Peyer's patch (tissue), 4 donors: ENCODE results near the gene UQCR11. TPM values are rescaled to one million over a fixed set of nuclear protein-coding genes. Genes with fewer than 3 reads are reported as not detected.

Experiments
- DNase-seq, 3 donors: peaks; one replicate each; pipeline ENCODE4 v3.0.0-alpha.2; 2017 to 2019
- H3K27ac ChIP-seq, 4 donors: fragments of 200-600 bp; sonication (generic); one replicate each; pipeline ENCODE4 v1.5.1; 2016 to 2019
- H3K27me3 ChIP-seq, 2 donors: fragments of 200-600 bp; sonication (generic); one replicate each; pipeline ENCODE4 v1.5.1; 2019
- H3K36me3 ChIP-seq, 3 donors: fragments of 200-600 bp; sonication (generic); one replicate each; pipeline ENCODE4 v1.5.1; 2016 to 2019
- H3K4me1 ChIP-seq, 4 donors: fragments of 200-600 bp; sonication (generic); one replicate each; pipeline ENCODE4 v1.5.1; 2016 to 2019
- H3K4me3 ChIP-seq, 4 donors: fragments of 200-600 bp; sonication (generic); 1 replicate in 3 of 4; 2 replicates in 1 of 4; pipeline ENCODE4 v1.5.1; 2016 to 2019; ENCODE audit warnings: mild to moderate bottlenecking in 1 of 4
- H3K9me3 ChIP-seq, 4 donors: fragments of 200-600 bp; sonication (generic); one replicate each; pipeline ENCODE4 v1.5.1; 2016 to 2019; ENCODE audit warnings: mild to moderate bottlenecking in 1 of 4
- CTCF ChIP-seq, 6 experiments: fragments of 450-650 bp in 4 of 6; fragments of 200-600 bp in 2 of 6; sonication (generic) in 1 of 6; IDR thresholded peaks; one replicate each; pipeline ENCODE4 v1.5.1; 2017 to 2019; ENCODE audit warnings: antibody characterized with exemption in 6 of 6, mild to moderate bottlenecking in 3 of 6, moderate library complexity in 1 of 6
- POLR2A ChIP-seq, 2 donors: fragments of 450-650 bp; IDR thresholded peaks; one replicate each; pipeline ENCODE4 v1.5.1; 2017; ENCODE audit warnings: antibody characterized with exemption in 2 of 2, mild to moderate bottlenecking in 2 of 2, moderate library complexity in 2 of 2
- total RNA-seq, 4 donors: library from RNA; depleted of rRNA; stranded (reverse); fragments of >200 nt; gene quantifications; one replicate each; pipeline ENCODE4 v1.1.0, GENCODE V29; 2016

UQCR11 gene
- total RNA-seq, 4 donors from 2014 or later = 59.8 to 122 (median 94.3) TPM

GRCh38 chr19:1609103-1609396 is 3.8 kb upstream of the UQCR11 start:
- no peaks in the 10 kb centered on the region for H3K27me3 ChIP-seq
- TF ChIP-seq CTCF (IDR thresholded peaks at IDR 0.05) (no peak), POLR2A (IDR thresholded peaks at IDR 0.05) (no peak)
- peak in 2 of 3 donors; percentile 63 to 77 for DNase-seq
- no peaks in the 10 kb centered on the region for H3K9me3 ChIP-seq
- H3K4me1 ChIP-seq = peaks cover 0 to 22% (median 16%) of the 10 kb centered on the region in 4 donors
- H3K4me3 ChIP-seq = peak overlapping the region in 3 of 4 donors; percentile 9 to 27 (median 20)
- H3K36me3 ChIP-seq = peaks cover 0 to 47% (median 0%) of the 10 kb centered on the region in 3 donors
- peak overlapping the region in 2 of 4 donors; percentile 55 to 64 for H3K27ac ChIP-seq

- Histone ChIP-seq H3K4me3 (peak overlapping the region in 3 of 4 donors; percentile 9 to 27 (median 20)), H3K36me3 (peaks cover 0 to 41% (median 0%) of the 10 kb centered on the region in 3 donors), H3K9me3 (no peaks in the 10 kb centered on the region), H3K27me3 (no peaks in the 10 kb centered on the region), H3K4me1 (peaks cover 0 to 24% (median 21%) of the 10 kb centered on the region in 4 donors), H3K27ac (peak overlapping the region in 2 of 4 donors; percentile 55 to 64)
- TF ChIP-seq POLR2A (IDR thresholded peaks at IDR 0.05) (no peak), CTCF (IDR thresholded peaks at IDR 0.05) (no peak)
- peak in 2 of 3 donors; percentile 44 to 59 for DNase-seq
These were observed 3.3 kb upstream of the UQCR11 start for GRCh38 chr19:1608359-1609102.

- no peak for DNase-seq
- Histone ChIP-seq H3K27me3 (no peaks in the 10 kb centered on the region), H3K36me3 (peaks cover 0 to 23% (median 0%) of the 10 kb centered on the region in 3 donors), H3K9me3 (no peaks in the 10 kb centered on the region), H3K4me1 (peaks cover 0 to 30% (median 22%) of the 10 kb centered on the region in 4 donors), H3K4me3 (peak overlapping the region; percentile 69 to 100 (median 91)), H3K27ac (peak overlapping the region; percentile 80 to 95 (median 94))
- TF ChIP-seq CTCF (IDR thresholded peaks at IDR 0.05) = no peak
- no peak for TF ChIP-seq POLR2A (IDR thresholded peaks at IDR 0.05)
These were observed 933 bp upstream of the UQCR11 start for GRCh38 chr19:1606138-1606651.

- Histone ChIP-seq H3K4me1 (peaks cover 0 to 30% (median 16%) of the 10 kb centered on the region in 4 donors), H3K36me3 (peaks cover 0 to 32% (median 0%) of the 10 kb centered on the region in 3 donors), H3K27me3 (no peaks in the 10 kb centered on the region), H3K27ac (no peak overlapping the region), H3K4me3 (no peak overlapping the region), H3K9me3 (no peaks in the 10 kb centered on the region)
- no peak for DNase-seq
- no peak for TF ChIP-seq POLR2A (IDR thresholded peaks at IDR 0.05)
- TF ChIP-seq CTCF (IDR thresholded peaks at IDR 0.05) = no peak
These were observed 3.1 kb downstream of the UQCR11 start for GRCh38 chr19:1602091-1602707.

- Histone ChIP-seq H3K9me3 (no peaks in the 10 kb centered on the region), H3K4me3 (no peak overlapping the region), H3K36me3 (peaks cover 0 to 38% (median 0%) of the 10 kb centered on the region in 3 donors), H3K27me3 (no peaks in the 10 kb centered on the region), H3K27ac (no peak overlapping the region), H3K4me1 (peaks cover 0 to 27% (median 16%) of the 10 kb centered on the region in 4 donors)
- DNase-seq = no peak
- no peak for TF ChIP-seq POLR2A (IDR thresholded peaks at IDR 0.05)
- peak in 2 of 6 experiments; percentile 3 to 15 for TF ChIP-seq CTCF (IDR thresholded peaks at IDR 0.05)
These were observed 3.6 kb downstream of the UQCR11 start for GRCh38 chr19:1601613-1602064.
